ENCODE results near the gene PHPT1.

The PHPT1 gene

GRCh38 chr9:136846376-136847087 lies 2.7 kb upstream of the PHPT1 start:
- H3K4me3 Mint-ChIP-seq: peak overlapping the region; percentile 97
- peaks cover 48% of the 10 kb centered on the region for H3K36me3 Mint-ChIP-seq (ENCODE audit: low read depth)
- H3K27me3 Mint-ChIP-seq: peaks cover 39% of the 10 kb centered on the region
- intact Hi-C loops (cut with micrococcal nuclease): loop anchor here (1.0 to 5.0 kb wide), 3 partner anchors 20 to 98 kb away; partner anchors contain the start of genes EDF1, FBXW5 and TMEM141
- H3K4me1 Mint-ChIP-seq (ENCODE audit: low read depth): peaks cover 55% of the 10 kb centered on the region
- H3K9me3 Mint-ChIP-seq: no peaks in the 10 kb centered on the region
- peak overlapping the region; percentile 94 for H3K27ac Mint-ChIP-seq

- intact Hi-C loops (cut with micrococcal nuclease): loop anchor here (1.0 to 5.0 kb wide), 3 partner anchors 19 to 97 kb away; partner anchors contain the start of genes EDF1, FBXW5 and TMEM141
- peaks cover 55% of the 10 kb centered on the region for H3K36me3 Mint-ChIP-seq (ENCODE audit: low read depth)
- H3K9me3 Mint-ChIP-seq: no peaks in the 10 kb centered on the region
- H3K27ac Mint-ChIP-seq: peak overlapping the region; percentile 94
- peaks cover 48% of the 10 kb centered on the region for H3K4me1 Mint-ChIP-seq (ENCODE audit: low read depth)
- peaks cover 36% of the 10 kb centered on the region for H3K27me3 Mint-ChIP-seq
- peak overlapping the region; percentile 97 for H3K4me3 Mint-ChIP-seq
Observed at GRCh38 chr9:136847088-136847825, 2.0 kb upstream of the PHPT1 start.

- intact Hi-C loops (cut with micrococcal nuclease): loop anchor here (1.0 to 5.0 kb wide), 4 partner anchors 18 to 96 kb away; partner anchors contain the start of genes EDF1, FBXW5, RABL6 and TMEM141
- peaks cover 56% of the 10 kb centered on the region for H3K36me3 Mint-ChIP-seq (ENCODE audit: low read depth)
- H3K4me3 Mint-ChIP-seq: peak overlapping the region; percentile 97
- peak overlapping the region; percentile 94 for H3K27ac Mint-ChIP-seq
- H3K9me3 Mint-ChIP-seq: no peaks in the 10 kb centered on the region
- peaks cover 34% of the 10 kb centered on the region for H3K27me3 Mint-ChIP-seq
- peaks cover 44% of the 10 kb centered on the region for H3K4me1 Mint-ChIP-seq (ENCODE audit: low read depth)
Observed at GRCh38 chr9:136847826-136848392, 1.3 kb upstream of the PHPT1 start.

- peak overlapping the region; percentile 94 for H3K27ac Mint-ChIP-seq
Observed at GRCh38 chr9:136848393-136849037, 694 bp upstream of the PHPT1 start.

DNA sequence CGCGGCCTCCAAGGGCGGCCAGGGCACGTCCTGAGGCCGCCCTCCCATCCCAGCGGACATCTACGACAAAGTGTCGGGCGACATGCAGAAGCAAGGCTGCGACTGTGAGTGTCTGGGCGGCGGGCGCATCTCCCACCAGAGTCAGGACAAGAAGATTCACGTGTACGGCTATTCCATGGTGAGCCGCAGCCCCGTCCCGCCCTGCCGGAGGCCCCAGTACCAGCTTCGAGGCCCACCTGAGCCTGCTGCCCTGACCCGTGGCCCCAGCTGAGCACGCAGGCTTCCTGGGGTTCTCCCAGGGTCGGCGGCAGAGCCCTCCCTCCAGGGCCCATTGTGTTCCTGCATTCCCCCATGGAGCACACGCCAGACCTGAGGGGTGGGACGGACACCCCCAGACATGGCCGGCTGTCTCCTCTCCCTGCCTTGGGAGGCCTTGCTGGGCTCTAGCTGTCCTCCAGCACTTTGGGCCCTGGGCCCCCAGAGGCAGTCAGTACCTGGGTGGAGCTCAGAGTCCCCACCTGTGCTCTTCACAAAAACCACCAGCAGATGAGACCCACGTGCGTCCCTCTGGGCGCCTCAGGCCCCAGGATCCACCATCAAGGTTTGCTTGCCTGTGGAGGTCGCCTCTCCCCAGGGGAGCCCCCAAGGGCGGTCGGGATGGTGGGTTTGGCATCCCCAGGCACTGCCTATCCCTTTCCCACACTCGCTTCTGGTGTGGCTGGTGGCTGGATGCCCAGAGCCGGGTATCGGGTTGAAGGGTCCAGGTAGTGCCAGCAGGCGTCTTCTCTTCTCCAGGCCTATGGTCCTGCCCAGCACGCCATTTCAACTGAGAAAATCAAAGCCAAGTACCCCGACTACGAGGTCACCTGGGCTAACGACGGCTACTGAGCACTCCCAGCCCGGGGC lies 1.0 kb downstream of the PHPT1 start:
- Mint-ChIP-seq H3K4me1 (ENCODE audit: low read depth) (peaks cover 37% of the 10 kb centered on the region), H3K27ac (peak overlapping the region; percentile 94), H3K9me3 (no peaks in the 10 kb centered on the region), H3K27me3 (peaks cover 17% of the 10 kb centered on the region), H3K4me3 (peak overlapping the region; percentile 97), H3K36me3 (ENCODE audit: low read depth) (peaks cover 63% of the 10 kb centered on the region)
- intact Hi-C loops (cut with micrococcal nuclease): loop anchor here (1.0 to 5.0 kb wide), 3 partner anchors 36 to 58 kb away; partner anchors contain the start of genes RABL6, TMEM141 and TRAF2

More at GRCh38 chr9:136848393-136849037, 694 bp upstream of the PHPT1 start:
- H3K9me3 Mint-ChIP-seq: no peaks in the 10 kb centered on the region
- peaks cover 28% of the 10 kb centered on the region for H3K27me3 Mint-ChIP-seq
- intact Hi-C loops (cut with micrococcal nuclease): loop anchor here (1.0 to 5.0 kb wide), 3 partner anchors 38 to 56 kb away; partner anchors contain the start of genes RABL6, TMEM141 and TRAF2
- H3K4me1 Mint-ChIP-seq (ENCODE audit: low read depth): peaks cover 43% of the 10 kb centered on the region
- H3K36me3 Mint-ChIP-seq (ENCODE audit: low read depth): peaks cover 56% of the 10 kb centered on the region
- H3K4me3 Mint-ChIP-seq: peak overlapping the region; percentile 97

DNA sequence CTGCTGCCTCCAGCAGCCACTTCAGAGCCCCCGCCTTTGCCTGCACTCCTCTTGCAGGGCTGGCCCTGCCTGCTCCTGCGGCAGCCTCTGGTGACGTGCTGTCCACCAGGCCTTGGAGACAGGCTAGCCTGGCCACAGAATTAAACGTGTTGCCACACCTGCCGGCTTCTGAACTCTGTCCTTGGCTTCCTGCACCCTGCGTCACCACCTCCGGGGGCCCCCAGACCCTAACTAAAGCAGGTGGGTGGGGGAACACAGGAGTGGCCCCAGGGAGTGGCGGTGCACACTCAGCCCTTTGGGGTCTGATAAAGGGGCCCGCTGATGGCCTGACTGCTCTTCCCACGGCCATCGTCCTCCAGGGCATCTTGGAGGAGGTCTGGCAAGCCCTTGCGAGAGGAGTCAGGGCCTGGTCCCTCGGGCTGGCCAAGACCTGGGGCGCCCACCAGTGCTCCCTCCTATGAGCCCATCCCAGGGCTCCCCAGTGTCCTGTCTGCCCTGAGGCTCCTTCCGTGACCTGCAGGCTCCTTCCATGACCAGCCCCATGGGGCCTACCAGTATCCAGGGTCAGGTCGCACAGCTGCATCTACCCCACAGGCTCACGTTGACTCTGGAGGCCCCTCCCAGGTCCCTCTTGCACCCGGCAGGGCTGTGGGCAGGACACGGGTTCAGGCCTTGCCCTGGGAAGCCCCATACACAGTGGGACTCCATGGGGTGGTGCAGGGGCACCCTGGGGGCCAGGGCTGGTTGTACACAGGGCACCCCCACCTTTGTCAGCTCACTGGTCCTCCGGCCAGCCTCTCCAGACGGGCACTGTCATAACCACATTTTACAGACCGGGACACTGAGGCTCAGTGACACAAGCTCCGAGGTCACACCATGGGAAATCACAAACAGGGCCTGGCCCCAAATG lies 1.9 kb downstream of the PHPT1 start:
- intact Hi-C loops (cut with micrococcal nuclease): no loop called here
- Mint-ChIP-seq H3K36me3 (ENCODE audit: low read depth) (peaks cover 72% of the 10 kb centered on the region), H3K9me3 (no peaks in the 10 kb centered on the region), H3K27ac (no peak overlapping the region), H3K4me3 (no peak overlapping the region), H3K4me1 (ENCODE audit: low read depth) (peaks cover 36% of the 10 kb centered on the region), H3K27me3 (peaks cover 11% of the 10 kb centered on the region)

DNA sequence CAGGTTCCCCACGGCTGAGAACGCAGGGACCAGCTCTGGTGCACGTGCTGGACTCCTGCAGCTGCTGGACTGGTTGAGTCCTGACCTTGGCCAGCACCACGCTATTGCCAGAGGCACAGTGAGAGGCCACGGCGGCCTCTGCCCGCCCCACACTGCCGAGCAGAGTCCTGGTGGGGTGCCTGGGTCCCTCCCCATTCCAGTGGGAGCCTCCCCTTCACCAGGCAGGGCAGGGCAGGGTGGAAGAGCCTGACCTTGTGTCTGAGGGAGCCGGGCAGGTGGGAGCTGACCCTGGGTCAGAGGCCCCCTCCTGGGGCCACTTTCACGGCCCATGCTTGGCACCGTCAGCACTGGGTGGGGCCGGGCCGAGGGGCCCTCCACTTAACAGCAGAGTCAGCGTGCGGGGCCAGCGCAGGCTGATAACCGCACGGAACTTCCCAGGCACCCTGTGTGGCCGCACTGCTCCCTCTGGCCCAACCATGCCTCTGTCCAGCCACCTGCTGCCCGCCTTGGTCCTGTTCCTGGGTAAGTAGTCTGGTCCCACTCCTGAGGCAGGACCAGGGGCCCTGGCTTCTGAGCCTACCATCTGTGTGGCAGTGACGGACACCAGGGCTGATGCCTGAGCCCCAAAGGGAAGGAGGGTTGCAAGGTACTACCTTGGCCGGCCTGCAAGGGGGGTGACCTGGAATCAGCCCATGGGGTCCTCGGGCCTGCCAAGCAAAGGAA lies 2.9 kb downstream of the PHPT1 start, which contains the start of gene MAMDC4:
MAMDC4 (plus strand) TSS at position 406 of the 723 bp plus-strand sequence; CDS start at position 477, 71 bp downstream.
- Mint-ChIP-seq H3K9me3 (no peaks in the 10 kb centered on the region), H3K27ac (no peak within 1 kb of the TSS), H3K4me3 (no peak within 1 kb of the TSS), H3K4me1 (ENCODE audit: low read depth) (peaks cover 28% of the 10 kb centered on the region), H3K36me3 (ENCODE audit: low read depth) (peaks cover 72% of the 10 kb centered on the region), H3K27me3 (peaks cover 4% of the 10 kb centered on the region)
- intact Hi-C loops (cut with micrococcal nuclease): no loop called here

DNA sequence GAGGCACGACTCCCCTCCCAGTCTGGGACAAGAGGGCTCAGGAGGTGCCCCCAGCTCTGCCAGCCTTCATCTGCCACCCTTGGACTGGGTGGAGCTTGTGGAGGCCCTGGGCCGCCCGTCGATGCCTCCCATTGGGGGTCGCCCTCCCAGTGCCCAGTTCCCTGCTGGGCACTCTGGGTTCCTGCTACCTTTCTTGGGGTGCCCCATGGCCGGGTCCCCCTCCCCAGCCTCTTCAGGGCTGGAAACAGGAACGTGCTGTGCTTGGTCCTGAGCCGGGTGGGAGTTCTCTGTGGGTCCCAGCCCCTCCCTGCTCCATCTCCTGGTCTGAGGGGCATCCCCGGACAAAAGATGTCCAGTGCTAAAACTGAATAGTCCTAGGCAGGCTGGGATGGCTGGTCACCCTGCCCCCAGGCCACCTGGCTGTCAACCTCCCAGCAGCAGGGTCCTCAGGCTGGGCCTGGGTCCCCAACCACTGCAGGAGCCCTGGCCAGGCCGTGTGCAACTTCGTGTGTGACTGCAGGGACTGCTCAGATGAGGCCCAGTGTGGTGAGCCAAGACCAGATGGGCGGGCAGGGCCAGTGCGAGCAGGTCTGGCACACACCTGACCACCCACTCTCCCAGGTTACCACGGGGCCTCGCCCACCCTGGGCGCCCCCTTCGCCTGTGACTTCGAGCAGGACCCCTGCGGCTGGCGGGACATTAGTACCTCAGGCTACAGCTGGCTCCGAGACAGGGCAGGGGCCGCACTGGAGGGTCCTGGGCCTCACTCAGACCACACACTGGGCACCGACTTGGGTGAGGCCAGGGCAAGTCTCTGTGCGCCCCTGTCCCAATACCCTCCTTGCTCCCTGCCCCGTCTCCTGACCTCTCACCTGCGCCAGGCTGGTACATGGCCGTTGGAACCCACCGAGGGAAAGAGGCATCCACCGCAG lies 3.7 kb downstream of the PHPT1 start:
- intact Hi-C loops (cut with micrococcal nuclease): no loop called here
- H3K9me3 Mint-ChIP-seq: no peaks in the 10 kb centered on the region
- H3K27me3 Mint-ChIP-seq: no peaks in the 10 kb centered on the region
- peaks cover 20% of the 10 kb centered on the region for H3K4me1 Mint-ChIP-seq (ENCODE audit: low read depth)
- peaks cover 65% of the 10 kb centered on the region for H3K36me3 Mint-ChIP-seq (ENCODE audit: low read depth)
- H3K27ac Mint-ChIP-seq: no peak overlapping the region
- no peak overlapping the region for H3K4me3 Mint-ChIP-seq

DNA sequence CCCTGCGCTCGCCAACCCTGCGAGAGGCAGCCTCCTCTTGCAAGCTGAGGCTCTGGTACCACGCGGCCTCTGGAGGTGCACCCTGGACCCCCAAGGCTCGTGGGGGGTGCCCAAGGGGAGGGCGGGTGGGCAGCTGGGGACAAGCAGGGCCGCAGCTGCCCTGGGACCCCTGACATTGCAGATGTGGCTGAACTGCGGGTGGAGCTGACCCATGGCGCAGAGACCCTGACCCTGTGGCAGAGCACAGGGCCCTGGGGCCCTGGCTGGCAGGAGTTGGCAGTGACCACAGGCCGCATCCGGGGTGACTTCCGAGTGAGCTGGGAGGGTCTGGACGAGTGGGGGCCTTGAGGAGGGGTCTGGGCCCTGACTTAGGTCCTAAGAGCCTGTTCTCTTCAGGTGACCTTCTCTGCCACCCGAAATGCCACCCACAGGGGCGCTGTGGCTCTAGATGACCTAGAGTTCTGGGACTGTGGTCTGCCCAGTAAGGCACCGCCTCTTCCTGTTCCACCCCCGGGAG lies 4.4 kb downstream of the PHPT1 start:
- Mint-ChIP-seq H3K27ac (no peak overlapping the region), H3K36me3 (ENCODE audit: low read depth) (peaks cover 58% of the 10 kb centered on the region), H3K9me3 (no peaks in the 10 kb centered on the region), H3K4me3 (no peak overlapping the region), H3K4me1 (ENCODE audit: low read depth) (peaks cover 19% of the 10 kb centered on the region), H3K27me3 (no peaks in the 10 kb centered on the region)
- intact Hi-C loops (cut with micrococcal nuclease): no loop called here

GRCh38 chr9:136854113-136854841 lies 5.1 kb downstream of the PHPT1 start:
- Mint-ChIP-seq H3K4me1 (ENCODE audit: low read depth) (peaks cover 19% of the 10 kb centered on the region), H3K4me3 (no peak overlapping the region), H3K36me3 (ENCODE audit: low read depth) (peaks cover 58% of the 10 kb centered on the region), H3K27me3 (no peaks in the 10 kb centered on the region), H3K9me3 (no peaks in the 10 kb centered on the region), H3K27ac (no peak overlapping the region)
- intact Hi-C loops (cut with micrococcal nuclease): no loop called here

Data from dendritic cell treated with granulocyte-macrophage colony-stimulating factor and Interleukin-4, amounts not matched to agents 40 ng/mL and 50 ng/mL, for 4 days (primary cell).